ENCODE measurements around the gene RAB6B.

The RAB6B gene

DNA sequence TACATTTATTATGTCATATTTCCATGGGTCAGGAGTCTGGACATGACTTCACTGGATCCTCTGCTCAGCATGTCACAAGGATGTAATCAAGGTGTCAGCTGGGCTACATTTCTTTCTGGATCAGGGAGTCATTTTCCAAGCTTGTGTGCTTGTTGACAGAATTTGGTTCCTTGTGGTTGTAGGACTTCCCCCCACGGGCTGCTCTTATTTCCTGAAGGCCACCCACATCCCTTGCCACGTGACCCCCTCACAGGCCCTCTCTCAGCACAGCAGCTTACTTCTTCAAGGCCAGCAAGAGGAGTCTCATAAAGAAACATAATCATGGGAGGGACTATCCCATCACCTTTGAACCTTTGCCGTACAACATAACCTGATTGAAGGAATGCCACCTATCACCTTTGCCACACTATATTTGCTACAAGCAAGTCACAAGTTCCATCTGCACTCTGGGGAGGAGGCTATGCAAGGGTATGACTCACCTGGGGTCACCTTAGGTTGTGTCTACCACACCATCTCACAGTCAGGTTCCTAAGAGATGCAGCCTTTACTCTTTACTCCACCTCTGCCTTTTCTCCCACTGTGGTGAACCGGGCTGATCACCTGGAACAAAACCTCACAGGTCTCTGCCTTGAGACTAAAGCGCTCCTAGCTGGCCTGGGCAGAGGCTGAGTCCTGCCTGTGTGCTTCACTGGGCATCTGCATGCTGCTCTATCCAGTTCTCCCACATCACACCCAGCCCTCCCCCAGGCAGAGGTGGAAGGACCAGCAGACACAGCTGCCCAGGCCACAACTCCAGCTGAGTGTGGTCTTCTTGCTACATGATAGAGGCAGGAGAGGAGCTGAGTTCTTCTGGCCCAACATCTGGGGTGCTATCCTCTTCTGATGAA is 13.5 kb downstream of the RAB6B start:
- Histone ChIP-seq H3K27me3 (ENCODE audit: low read depth, low read length) (peaks cover 22% of the 10 kb centered on the region), H3K27ac (ENCODE audit: low read length) (no peak overlapping the region), H3K9ac (ENCODE audit: low read length) (no peak overlapping the region), H3K36me3 (replicated peaks; ENCODE audit: low read depth, low read length) (no peaks in the 10 kb centered on the region), H3K79me2 (ENCODE audit: low read length) (no peaks in the 10 kb centered on the region), H2AFZ (ENCODE audit: low read depth, low read length) (no peak overlapping the region), H3K4me2 (ENCODE audit: low read length) (no peak overlapping the region), H3K9me3 (ENCODE audit: insufficient read depth, low read length) (0 out of 2 replicates have a peak, but pooled peaks cover 4% of the 10 kb centered on the region), H3K4me1 (ENCODE audit: low read length) (no peaks in the 10 kb centered on the region), H4K20me1 (ENCODE audit: insufficient read depth, low read length) (no peaks in the 10 kb centered on the region), H3K4me3 (ENCODE audit: low read length) (no peak overlapping the region)
- TF ChIP-seq CTCF (IDR thresholded peaks at IDR 0.05; ENCODE audit: low read depth, low read length) (no peak), EZH2phosphoT487 (IDR thresholded peaks at IDR 0.05; ENCODE audit: low read depth) (no peak)

DNA sequence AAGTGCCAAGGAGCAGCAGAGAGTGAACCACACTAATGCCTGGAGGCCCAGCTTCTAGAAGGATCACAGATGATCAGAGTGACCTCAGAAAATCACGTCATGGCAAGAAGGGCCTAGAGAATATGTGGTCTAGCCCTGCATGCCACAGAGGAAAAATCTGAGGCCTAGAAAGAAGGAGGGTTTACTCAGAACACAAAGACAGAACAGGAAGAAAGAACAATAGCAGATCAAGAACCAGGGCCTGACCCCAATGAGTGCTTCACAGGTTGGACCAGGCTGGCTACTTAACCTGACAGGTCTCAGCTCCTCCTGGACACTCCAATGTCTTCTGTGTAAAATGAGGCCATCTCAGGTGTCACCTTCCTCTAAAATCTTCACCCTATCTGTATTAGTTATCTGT is 14.2 kb downstream of the RAB6B start:
- TF ChIP-seq CTCF (IDR thresholded peaks at IDR 0.05; ENCODE audit: low read depth, low read length) (no peak), EZH2phosphoT487 (IDR thresholded peaks at IDR 0.05; ENCODE audit: low read depth) (no peak)

GRCh38 chr3:133880886-133881455 is 14.7 kb downstream of the RAB6B start:
- no peak overlapping the region for H3K27ac ChIP-seq (ENCODE audit: low read length)
- TF ChIP-seq EZH2phosphoT487 (IDR thresholded peaks at IDR 0.05; ENCODE audit: low read depth): no peak
- TF ChIP-seq CTCF (IDR thresholded peaks at IDR 0.05; ENCODE audit: low read depth, low read length): no peak
- no peaks in the 10 kb centered on the region for H4K20me1 ChIP-seq (ENCODE audit: insufficient read depth, low read length)
- no peaks in the 10 kb centered on the region for H3K36me3 ChIP-seq (replicated peaks; ENCODE audit: low read depth, low read length)
- no peak overlapping the region for H3K4me3 ChIP-seq (ENCODE audit: low read length)
- no peaks in the 10 kb centered on the region for H3K79me2 ChIP-seq (ENCODE audit: low read length)
- no peak overlapping the region for H3K9ac ChIP-seq (ENCODE audit: low read length)
- H2AFZ ChIP-seq (ENCODE audit: low read depth, low read length): no peak overlapping the region
- 0 out of 2 replicates have a peak, but pooled peaks cover 4% of the 10 kb centered on the region for H3K9me3 ChIP-seq (ENCODE audit: insufficient read depth, low read length)
- H3K4me2 ChIP-seq (ENCODE audit: low read length): no peak overlapping the region
- no peaks in the 10 kb centered on the region for H3K4me1 ChIP-seq (ENCODE audit: low read length)
- peaks cover 21% of the 10 kb centered on the region for H3K27me3 ChIP-seq (ENCODE audit: low read depth, low read length)

More for the DNA sequence above, 14.2 kb downstream of the RAB6B start:
- no peaks in the 10 kb centered on the region for H4K20me1 ChIP-seq (ENCODE audit: insufficient read depth, low read length)
- H3K36me3 ChIP-seq (replicated peaks; ENCODE audit: low read depth, low read length): no peaks in the 10 kb centered on the region
- no peaks in the 10 kb centered on the region for H3K4me1 ChIP-seq (ENCODE audit: low read length)
- 0 out of 2 replicates have a peak, but pooled peaks cover 4% of the 10 kb centered on the region for H3K9me3 ChIP-seq (ENCODE audit: insufficient read depth, low read length)
- H3K27me3 ChIP-seq (ENCODE audit: low read depth, low read length): peaks cover 26% of the 10 kb centered on the region
- H3K4me2 ChIP-seq (ENCODE audit: low read length): no peak overlapping the region
- H2AFZ ChIP-seq (ENCODE audit: low read depth, low read length): no peak overlapping the region
- H3K9ac ChIP-seq (ENCODE audit: low read length): no peak overlapping the region
- H3K27ac ChIP-seq (ENCODE audit: low read length): no peak overlapping the region
- no peak overlapping the region for H3K4me3 ChIP-seq (ENCODE audit: low read length)
- H3K79me2 ChIP-seq (ENCODE audit: low read length): no peaks in the 10 kb centered on the region

- H3K27ac ChIP-seq (ENCODE audit: low read length): no peak overlapping the region
- H3K36me3 ChIP-seq (replicated peaks; ENCODE audit: low read depth, low read length): no peaks in the 10 kb centered on the region
- no peak overlapping the region for H3K4me2 ChIP-seq (ENCODE audit: low read length)
- TF ChIP-seq CTCF (IDR thresholded peaks at IDR 0.05; ENCODE audit: low read depth, low read length): no peak
- TF ChIP-seq EZH2phosphoT487 (IDR thresholded peaks at IDR 0.05; ENCODE audit: low read depth): no peak
- H3K4me3 ChIP-seq (ENCODE audit: low read length): no peak overlapping the region
- H2AFZ ChIP-seq (ENCODE audit: low read depth, low read length): no peak overlapping the region
- H3K9me3 ChIP-seq (ENCODE audit: insufficient read depth, low read length): 0 out of 2 replicates have a peak, but pooled peaks cover 4% of the 10 kb centered on the region
- no peaks in the 10 kb centered on the region for H3K4me1 ChIP-seq (ENCODE audit: low read length)
- H3K79me2 ChIP-seq (ENCODE audit: low read length): no peaks in the 10 kb centered on the region
- H3K27me3 ChIP-seq (ENCODE audit: low read depth, low read length): peaks cover 22% of the 10 kb centered on the region
- no peaks in the 10 kb centered on the region for H4K20me1 ChIP-seq (ENCODE audit: insufficient read depth, low read length)
- no peak overlapping the region for H3K9ac ChIP-seq (ENCODE audit: low read length)
Measured at GRCh38 chr3:133880287-133880686, 15.4 kb downstream of the RAB6B start.

Measured in OCI-LY3 (cell line).